ENCODE measurements around the gene RRM1. TPM values are rescaled to one million over a fixed set of nuclear protein-coding genes. Genes with fewer than 3 reads are reported as not detected.

Gene RRM1
- total and polyA plus RNA-seq, 9 of the 15 experiments (the other 6 are each of a cell fraction or from before 2014, with no cell fraction given), result 113 to 270 (median 163) TPM

DNA sequence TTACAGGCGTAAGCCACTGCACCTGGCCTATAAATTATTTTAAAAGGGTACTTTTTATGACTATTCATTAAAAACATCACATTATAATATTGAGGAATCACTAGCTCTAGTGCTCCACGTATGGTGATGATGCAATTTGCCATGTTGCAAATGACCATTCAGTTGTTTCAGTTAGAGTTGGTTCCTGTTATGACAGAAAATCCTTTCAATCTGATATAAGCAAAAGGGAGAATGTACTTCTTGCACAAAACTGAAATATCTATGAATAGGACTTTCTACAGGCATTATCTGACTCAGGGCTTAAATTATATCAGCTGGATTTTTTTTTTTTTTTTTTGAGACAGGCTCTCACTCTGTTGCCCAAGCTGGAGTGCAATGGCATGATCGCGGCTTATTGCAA is 45.6 kb upstream of the RRM1 start:
- no peaks in the 10 kb centered on the region for H3K36me3 ChIP-seq (ENCODE audit: control insufficient read depth, insufficient read depth, low read length)
- H3K9me3 ChIP-seq (replicated peaks; ENCODE audit: control insufficient read depth, insufficient read depth, low read depth, low read length), result no peaks in the 10 kb centered on the region
- no peak overlapping the region for H3K4me3 ChIP-seq
- BruUV-seq (replicated peaks), result no TSS peak
- in situ Hi-C loops (cut with MboI) (no loop called here), intact Hi-C loops (cut with micrococcal nuclease) (no loop called here)
- H3K9ac ChIP-seq (ENCODE audit: insufficient read depth in 1 of 2, low read depth in 2 of 2, low read length in 2 of 2), result no peak overlapping the region
- POLR2A ChIA-PET, result interaction anchor here (0.6 to 0.7 kb wide), 4 partner anchors 10 to 93 kb away, joined by 3 to 5 read pairs (median 4); no protein-coding TSS in a partner anchor
- DNase-seq (ENCODE audit: extremely low read depth in 1 of 4, low spot score in 3 of 4) (no peak), ATAC-seq (no peak), FAIRE-seq (no peak)
- H4K20me1 ChIP-seq (replicated peaks; ENCODE audit: control insufficient read depth, insufficient read depth, low read length), result no peaks in the 10 kb centered on the region
- 0 out of 3 replicates have a peak, but pooled peaks cover 2% of the 10 kb centered on the region for H3K79me2 ChIP-seq (ENCODE audit: control insufficient read depth, insufficient read depth, low read length)
- H3K4me1 ChIP-seq (replicated peaks in 1 of 2; ENCODE audit: control insufficient read depth in 2 of 2, insufficient read depth in 2 of 2, low read length in 2 of 2), result peaks cover 0 to 8% of the 10 kb centered on the region in 2 experiments; a peak in 2 of 5 replicates
- no peak overlapping the region for H3K4me2 ChIP-seq (ENCODE audit: insufficient read depth, low read length)
- TF ChIP-seq ESRRA (IDR thresholded peaks at IDR 0.05; ENCODE audit: borderline replicate concordance, low read depth) (no peak), ZKSCAN8 (CRISPR knock-in tag; IDR thresholded peaks at IDR 0.05) (no peak), HMG20B (CRISPR knock-in tag; IDR thresholded peaks at IDR 0.05) (no peak), CEBPG (CRISPR knock-in tag; IDR thresholded peaks at IDR 0.05) (peak; percentile 65), CEBPG (tag; conservative IDR thresholded peaks at IDR 0.05 in 1 of 2, IDR thresholded peaks at IDR 0.05 in 1 of 2) (peak; percentile 79 to 82), COPS2 (conservative IDR thresholded peaks at IDR 0.05) (no peak), CEBPB (tag; IDR thresholded peaks at IDR 0.05) (peak; percentile 76), ATF7 (IDR thresholded peaks at IDR 0.05) (0 out of 2 replicates have a peak, but pooled peaks have one; percentile 14)
- TF ChIP-seq, protein P1, sequence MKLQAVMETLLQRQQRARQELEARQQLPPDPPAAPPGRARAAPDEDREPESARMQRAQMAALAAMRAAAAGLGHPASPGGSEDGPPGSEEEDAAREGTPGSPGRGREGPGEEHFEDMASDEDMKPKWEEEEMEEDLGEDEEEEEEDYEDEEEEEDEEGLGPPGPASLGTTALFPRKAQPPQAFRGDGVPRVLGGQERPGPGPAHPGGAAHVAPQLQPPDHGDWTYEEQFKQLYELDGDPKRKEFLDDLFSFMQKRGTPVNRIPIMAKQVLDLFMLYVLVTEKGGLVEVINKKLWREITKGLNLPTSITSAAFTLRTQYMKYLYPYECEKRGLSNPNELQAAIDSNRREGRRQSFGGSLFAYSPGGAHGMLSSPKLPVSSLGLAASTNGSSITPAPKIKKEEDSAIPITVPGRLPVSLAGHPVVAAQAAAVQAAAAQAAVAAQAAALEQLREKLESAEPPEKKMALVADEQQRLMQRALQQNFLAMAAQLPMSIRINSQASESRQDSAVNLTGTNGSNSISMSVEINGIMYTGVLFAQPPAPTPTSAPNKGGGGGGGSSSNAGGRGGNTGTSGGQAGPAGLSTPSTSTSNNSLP (IDR thresholded peaks at IDR 0.05; ENCODE audit: borderline replicate concordance, low read depth, low read length), result no peak
- TF ChIP-seq, protein P2, sequence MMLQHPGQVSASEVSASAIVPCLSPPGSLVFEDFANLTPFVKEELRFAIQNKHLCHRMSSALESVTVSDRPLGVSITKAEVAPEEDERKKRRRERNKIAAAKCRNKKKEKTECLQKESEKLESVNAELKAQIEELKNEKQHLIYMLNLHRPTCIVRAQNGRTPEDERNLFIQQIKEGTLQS (IDR thresholded peaks at IDR 0.05), result peak; percentile 87
- TF ChIP-seq, protein P2 (CRISPR knock-in tag; conservative IDR thresholded peaks at IDR 0.05), result no peak
- H3K9me1 ChIP-seq (ENCODE audit: control insufficient read depth, insufficient read depth, low read length), result no peaks in the 10 kb centered on the region
- H3K27ac ChIP-seq (ENCODE audit: extremely low read depth, low read depth, low read length), result no peak overlapping the region
- no peak overlapping the region for H2AFZ ChIP-seq (ENCODE audit: low read depth, low read length)
- WGBS (ENCODE audit: insufficient coverage, low coverage, missing lambda C conversion rate), result 68% methylated on average over 2 of the region's 4 CpGs
- H3K27me3 ChIP-seq (ENCODE audit: control insufficient read depth in 2 of 2, insufficient read depth in 2 of 2, low read length in 2 of 2), result no peaks in the 10 kb centered on the region
- CTCF ChIA-PET (ENCODE audit: low intra/inter-chr PET ratio), result no interaction called here
